ENCODE results near the gene ITSN2. TPM values are rescaled to one million over a fixed set of nuclear protein-coding genes. Genes with fewer than 3 reads are reported as not detected.

The ITSN2 gene
- total RNA-seq, 6 experiments from 2014 or later: 22.6 to 34.1 (median 28.9) TPM

- ATAC-seq: no peak
- TF ChIP-seq CTCF (IDR thresholded peaks at IDR 0.05) (no peak), POLR2A (IDR thresholded peaks at IDR 0.05) (no peak)
- no peaks in the 10 kb centered on the region for H3K9me3 ChIP-seq
- no peaks in the 10 kb centered on the region for H3K36me3 ChIP-seq
- H3K27me3 ChIP-seq: no peaks in the 10 kb centered on the region
- 76% methylated on average over 8 of the region's 22 CpGs for WGBS (ENCODE audit: insufficient coverage, low coverage, low lambda C conversion rate, missing lambda C conversion rate)
- no peaks in the 10 kb centered on the region for H3K4me1 ChIP-seq
- no peak overlapping the region for H3K4me3 ChIP-seq
- peak in 1 of 3 donors; percentile 25 for DNase-seq
- H3K27ac ChIP-seq: no peak overlapping the region
- intact Hi-C loops (cut with DNase I): loop anchor here in 1 of 2 donors (10.0 kb wide), 1 partner anchor 422 kb away; no protein-coding TSS in a partner anchor
Observed at GRCh38 chr2:24403168-24403831, 43.0 kb upstream of the ITSN2 start.

DNA sequence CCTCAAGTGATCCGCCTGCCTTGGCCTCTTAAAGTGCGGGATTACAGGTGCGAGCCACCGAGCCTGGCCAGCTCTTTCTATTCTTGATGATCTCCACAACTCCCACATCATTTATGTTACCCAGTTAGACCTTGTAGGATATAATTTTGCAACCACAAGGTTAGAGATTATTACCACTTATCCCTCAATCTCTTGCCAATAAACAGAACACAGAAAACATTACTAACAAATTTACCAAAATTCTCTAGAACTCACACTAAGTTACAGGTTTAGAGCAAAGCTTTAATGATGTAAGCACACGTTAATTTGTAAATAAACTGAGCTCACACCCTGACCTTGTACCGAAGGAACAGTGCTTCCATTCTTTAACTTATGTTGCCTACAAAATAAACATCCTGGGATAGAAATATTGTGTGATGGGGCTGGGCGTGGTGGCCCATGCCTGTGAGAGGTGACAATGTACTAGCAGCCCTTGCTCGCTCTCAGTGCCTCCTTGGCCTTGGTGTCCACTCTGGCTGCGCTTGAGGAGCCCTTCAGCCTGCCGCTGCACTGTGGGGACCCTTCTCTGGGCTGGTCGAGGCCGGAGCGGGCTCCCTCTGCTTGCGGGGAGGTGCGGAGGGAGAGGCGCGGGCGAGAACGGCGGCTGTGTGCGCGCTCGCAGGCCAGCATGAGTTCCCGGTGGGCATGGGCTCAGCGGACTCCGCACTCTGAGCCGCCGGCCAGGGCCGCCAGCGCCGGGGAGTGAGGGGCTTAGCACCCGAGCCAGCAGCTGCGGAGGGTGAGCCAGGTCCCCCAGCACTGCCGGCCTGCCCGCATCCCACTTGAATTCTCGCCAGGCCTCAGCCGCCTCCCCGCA lies 42.1 kb upstream of the ITSN2 start:
- no peaks in the 10 kb centered on the region for H3K9me3 ChIP-seq
- intact Hi-C loops (cut with DNase I): loop anchor here in 1 of 2 donors (10.0 kb wide), 1 partner anchor 422 kb away; no protein-coding TSS in a partner anchor
- no peak for TF ChIP-seq POLR2A (IDR thresholded peaks at IDR 0.05)
- no peak overlapping the region for H3K27ac ChIP-seq
- no peak for ATAC-seq
- DNase-seq: peak in 1 of 3 donors; percentile 31
- H3K27me3 ChIP-seq: no peaks in the 10 kb centered on the region
- no peak overlapping the region for H3K4me3 ChIP-seq
- no peaks in the 10 kb centered on the region for H3K4me1 ChIP-seq
- H3K36me3 ChIP-seq: no peaks in the 10 kb centered on the region
- WGBS (ENCODE audit: insufficient coverage, low coverage, low lambda C conversion rate, missing lambda C conversion rate): 73% methylated on average over 8 of the region's 38 CpGs

GRCh38 chr2:24400207-24400907 lies 40.0 kb upstream of the ITSN2 start:
- no peaks in the 10 kb centered on the region for H3K4me1 ChIP-seq
- H3K36me3 ChIP-seq: no peaks in the 10 kb centered on the region
- no peaks in the 10 kb centered on the region for H3K9me3 ChIP-seq
- no peak for ATAC-seq
- DNase-seq: peak in 1 of 3 donors; percentile 16
- H3K27ac ChIP-seq: no peak overlapping the region
- H3K27me3 ChIP-seq: no peaks in the 10 kb centered on the region
- WGBS (ENCODE audit: insufficient coverage, low coverage, low lambda C conversion rate, missing lambda C conversion rate): 84% methylated on average over 14 of the region's 18 CpGs
- intact Hi-C loops (cut with DNase I): loop anchor here in 1 of 2 donors (10.0 kb wide), 1 partner anchor 424 kb away; no protein-coding TSS in a partner anchor
- TF ChIP-seq POLR2A (IDR thresholded peaks at IDR 0.05) (no peak), CTCF (IDR thresholded peaks at IDR 0.05) (no peak)
- H3K4me3 ChIP-seq: no peak overlapping the region

DNA sequence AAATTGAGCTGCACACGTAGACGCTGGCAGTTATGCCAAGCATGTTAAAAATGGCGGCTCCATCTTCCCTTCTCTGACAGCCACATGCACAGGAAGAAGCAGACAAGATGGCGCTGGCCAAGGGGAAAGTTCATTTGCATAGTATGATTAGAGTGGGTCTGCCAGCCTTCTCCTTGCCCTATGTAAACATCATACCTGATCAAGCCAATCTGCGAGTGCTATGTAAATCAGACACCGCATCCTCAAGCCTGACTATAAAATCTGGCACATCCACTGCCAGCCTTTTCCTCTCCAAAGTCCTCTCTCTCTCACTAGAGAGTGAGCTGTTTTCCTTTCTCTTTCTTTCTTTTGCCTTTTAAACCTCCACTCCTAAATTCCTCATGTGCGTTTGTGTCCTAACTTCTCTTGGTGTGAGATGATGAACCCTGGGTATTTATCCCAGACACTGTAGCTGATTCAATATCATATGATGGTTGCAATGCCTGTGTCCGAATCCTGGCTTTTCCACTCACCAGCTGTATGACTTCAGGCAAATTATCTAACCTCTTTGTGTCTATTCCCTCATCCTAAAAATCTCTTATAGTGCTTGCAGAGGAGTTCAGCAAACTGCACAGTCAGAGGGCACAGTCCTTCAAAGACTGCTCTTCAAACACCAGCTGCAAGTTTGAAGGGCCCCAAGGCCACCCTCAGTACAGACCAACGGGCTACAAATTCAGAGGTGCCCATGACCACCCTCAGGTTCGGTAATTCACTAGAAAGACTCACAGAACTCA lies 39.3 kb upstream of the ITSN2 start:
- no peaks in the 10 kb centered on the region for H3K27me3 ChIP-seq
- H3K27ac ChIP-seq: no peak overlapping the region
- DNase-seq (peak in 1 of 3 donors; percentile 14), ATAC-seq (no peak)
- intact Hi-C loops (cut with DNase I): loop anchor here in 1 of 2 donors (10.0 kb wide), 1 partner anchor 425 kb away; no protein-coding TSS in a partner anchor
- no peaks in the 10 kb centered on the region for H3K9me3 ChIP-seq
- no peak overlapping the region for H3K4me3 ChIP-seq
- H3K36me3 ChIP-seq: no peaks in the 10 kb centered on the region
- no peak for TF ChIP-seq CTCF (IDR thresholded peaks at IDR 0.05)
- TF ChIP-seq POLR2A (IDR thresholded peaks at IDR 0.05): no peak
- H3K4me1 ChIP-seq: no peaks in the 10 kb centered on the region
- 75% methylated on average over 10 of the region's 10 CpGs for WGBS (ENCODE audit: insufficient coverage, low coverage, low lambda C conversion rate, missing lambda C conversion rate)

Data from right lobe of liver (tissue), 6 donors.